LNCaP clone FGC (cell line): ENCODE results near the gene CYP39A1.

Source experiments
- DNase-seq: peaks from one replicate; pipeline ENCODE4 v3.0.0-alpha.2; 2011; ENCODE audit warnings: low read depth
- H3K4me3 ChIP-seq: 2 replicates; pipeline ENCODE4 v1.5.1; 2011; ENCODE audit warnings: mild to moderate bottlenecking, low read depth, low read length, control low read depth
- CTCF ChIP-seq: IDR thresholded peaks from 2 replicates; pipeline ENCODE4 v1.5.1; 2012; ENCODE audit warnings: mild to moderate bottlenecking; ENCODE audit not compliant: control insufficient read depth, insufficient read depth; ENCODE audit errors: extremely low read depth

Gene CYP39A1

DNA sequence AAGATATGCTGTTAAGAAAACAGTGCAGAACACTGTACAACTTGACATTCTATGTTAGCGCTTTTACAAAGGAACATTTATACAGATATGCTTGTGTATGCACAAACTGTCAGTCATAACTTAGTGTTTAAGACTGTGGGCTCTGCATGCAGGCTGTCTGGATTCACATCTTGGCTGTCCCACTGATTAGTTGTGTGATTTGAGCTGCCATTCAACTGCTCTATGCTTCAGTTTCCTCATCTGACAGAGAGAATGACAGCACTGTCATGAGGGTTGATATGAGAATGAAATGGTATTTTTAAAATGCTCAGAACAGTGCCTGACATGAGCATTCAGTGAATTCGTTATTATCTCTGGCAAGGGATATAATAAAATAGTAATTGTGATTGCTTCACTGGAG, 8.9 kb upstream of the CYP39A1 start:
- DNase-seq: no peak
- H3K4me3 ChIP-seq: no peak overlapping the region
- TF ChIP-seq CTCF: no peak

DNA sequence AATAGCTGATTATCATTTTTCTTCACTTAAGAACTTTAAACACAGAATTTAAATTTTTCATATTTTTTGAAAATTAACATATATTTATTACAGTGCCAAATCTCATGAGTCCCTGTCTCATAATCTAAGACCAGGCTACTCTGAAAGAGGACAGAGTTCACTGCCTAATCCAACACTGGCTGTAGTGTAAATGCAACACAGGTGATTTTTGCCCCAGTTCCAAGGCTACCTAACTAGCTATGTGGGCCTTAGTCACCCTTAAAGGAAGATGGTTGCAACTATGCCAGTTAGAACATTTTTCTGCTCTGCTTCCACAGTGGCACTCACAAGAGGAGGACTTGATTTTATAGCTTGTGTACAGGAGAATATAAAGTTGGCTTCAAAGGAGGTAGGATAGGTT, 5.0 kb upstream of the CYP39A1 start:
- no peak overlapping the region for H3K4me3 ChIP-seq
- DNase-seq: no peak
- TF ChIP-seq CTCF: no peak

DNA sequence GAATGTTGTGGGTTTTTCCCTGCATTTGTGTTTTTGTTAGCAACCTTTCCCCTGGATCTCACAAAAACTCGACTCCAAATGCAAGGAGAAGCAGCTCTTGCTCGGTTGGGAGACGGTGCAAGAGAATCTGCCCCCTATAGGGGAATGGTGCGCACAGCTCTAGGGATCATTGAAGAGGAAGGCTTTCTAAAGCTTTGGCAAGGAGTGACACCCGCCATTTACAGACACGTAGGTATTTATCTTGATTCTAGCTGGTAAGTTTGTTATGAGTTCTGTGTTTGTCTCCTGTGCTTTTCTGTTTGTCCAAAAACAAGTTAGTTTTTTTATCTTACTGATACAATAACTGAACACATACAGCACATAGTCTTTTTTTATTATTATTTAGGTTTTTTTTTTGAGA, 3.2 kb upstream of the CYP39A1 start:
- no peak overlapping the region for H3K4me3 ChIP-seq
- TF ChIP-seq CTCF: no peak
- peak; percentile 52 for DNase-seq

- no peak for TF ChIP-seq CTCF
- DNase-seq: no peak
- H3K4me3 ChIP-seq: peak overlapping the region; percentile 88
Observed at GRCh38 chr6:46653439-46654195, 999 bp upstream of the CYP39A1 start.

DNA sequence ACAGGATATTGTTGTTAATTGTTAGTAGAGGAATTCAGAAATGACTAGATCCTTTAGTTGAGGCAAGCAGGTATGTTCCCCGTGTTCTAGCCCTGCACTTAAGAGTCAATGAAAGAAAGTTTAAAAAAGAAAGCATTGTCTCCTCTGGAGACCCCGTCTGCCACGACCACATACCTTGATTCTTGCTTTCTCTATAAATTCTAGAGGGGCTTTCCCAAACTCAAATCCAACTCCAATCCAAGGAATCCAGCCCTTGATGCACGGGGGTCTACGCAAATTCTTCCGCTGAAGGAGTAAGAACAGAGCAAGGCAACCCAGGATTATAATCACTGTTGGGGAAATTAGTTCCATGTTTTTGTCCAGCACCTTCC, 401 bp downstream of the CYP39A1 start:
- DNase-seq: no peak
- TF ChIP-seq CTCF: no peak
- H3K4me3 ChIP-seq: peak overlapping the region; percentile 88

DNA sequence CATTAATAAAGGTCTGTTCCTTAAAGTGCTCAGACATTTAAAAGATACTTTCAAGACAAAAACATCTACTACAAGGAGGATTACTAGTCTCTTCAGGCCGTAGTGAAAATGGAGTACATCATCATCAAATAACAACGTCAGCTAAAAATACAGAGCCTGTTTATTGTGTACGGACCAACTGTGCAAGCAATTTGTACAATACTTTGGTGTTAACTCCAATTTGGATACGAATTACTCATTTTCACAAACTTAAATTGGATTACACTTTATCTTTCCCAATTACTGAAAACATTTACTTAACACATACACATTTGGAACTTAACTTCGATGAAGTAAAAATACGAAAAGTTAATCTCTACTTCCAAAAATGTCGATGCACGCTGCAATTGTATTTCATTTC, 802 bp downstream of the CYP39A1 start:
- DNase-seq: no peak
- peak overlapping the region; percentile 88 for H3K4me3 ChIP-seq
- no peak for TF ChIP-seq CTCF

DNA sequence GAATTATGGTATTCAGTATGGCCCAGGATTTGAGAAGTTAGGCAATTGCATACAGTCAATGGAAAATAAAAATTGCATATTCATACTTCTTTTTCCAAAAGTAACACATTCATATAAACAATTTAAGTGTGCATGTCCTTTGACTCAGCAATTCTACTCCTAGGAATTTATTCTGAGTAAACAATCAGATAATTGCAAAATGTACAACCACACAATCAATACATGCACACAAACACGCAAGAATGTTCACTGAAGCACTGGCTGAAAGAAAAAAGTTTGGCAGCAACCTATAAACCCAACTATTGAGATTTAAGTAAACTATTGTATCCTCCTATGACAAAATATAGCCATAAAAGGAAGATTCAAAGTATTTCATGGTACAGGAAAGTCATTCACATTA, 1.6 kb downstream of the CYP39A1 start:
- peak overlapping the region; percentile 88 for H3K4me3 ChIP-seq
- no peak for DNase-seq
- no peak for TF ChIP-seq CTCF
